Hematopoietic multipotent progenitor cell treated with erythropoietin and hydrocortisone succinate and interleukin-3 and kit ligand, for 6 days (in vitro differentiated cells): ENCODE measurements around the gene PMEPA1.

ENCODE experiments used
- DNase-seq: peaks from one replicate; pipeline ENCODE4 v3.0.0-alpha.2; 2015

PMEPA1 gene

GRCh38 chr20:57619051-57619831, 90.6 kb downstream of the PMEPA1 start:
- DNase-seq, result peak; percentile 60

DNA sequence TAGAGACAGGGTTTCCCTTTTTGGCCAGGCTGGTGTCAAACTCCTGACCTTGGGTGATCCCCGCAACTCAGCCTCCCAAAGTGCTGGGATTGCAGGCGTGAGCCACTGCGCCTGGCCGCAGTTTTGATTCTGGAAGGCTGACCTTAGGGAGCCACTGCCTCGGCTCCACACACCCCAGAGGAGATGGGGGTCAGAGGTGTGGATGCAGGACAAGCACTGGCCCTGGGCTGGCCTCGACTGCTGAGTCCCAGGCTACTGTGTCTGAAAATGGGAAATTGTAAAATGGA, 91.1 kb downstream of the PMEPA1 start:
- DNase-seq, result no peak

GRCh38 chr20:57618091-57618763, 91.6 kb downstream of the PMEPA1 start:
- no peak for DNase-seq

GRCh38 chr20:57617079-57617795, 92.6 kb downstream of the PMEPA1 start:
- no peak for DNase-seq

- DNase-seq, result no peak
Measured at GRCh38 chr20:57616143-57616951, 93.5 kb downstream of the PMEPA1 start.

DNA sequence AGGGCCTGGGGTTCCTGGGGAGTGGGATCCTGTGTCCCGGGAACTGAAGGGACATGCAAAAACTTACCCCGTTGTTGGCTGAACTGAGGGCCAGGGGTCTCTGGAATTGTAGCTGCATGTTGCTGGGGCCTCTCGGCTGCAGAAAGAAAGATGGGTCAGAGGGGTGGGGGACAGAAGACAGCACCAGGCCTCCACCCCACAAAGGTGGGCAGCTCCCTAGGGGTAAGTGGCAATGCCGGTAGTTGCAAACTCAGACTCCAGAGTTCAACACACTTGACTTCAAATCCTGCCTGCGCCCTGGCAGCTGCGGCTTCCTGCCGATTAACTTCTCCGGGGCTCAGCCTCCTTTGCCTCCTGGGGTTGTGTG, 94.4 kb downstream of the PMEPA1 start:
- no peak for DNase-seq

DNA sequence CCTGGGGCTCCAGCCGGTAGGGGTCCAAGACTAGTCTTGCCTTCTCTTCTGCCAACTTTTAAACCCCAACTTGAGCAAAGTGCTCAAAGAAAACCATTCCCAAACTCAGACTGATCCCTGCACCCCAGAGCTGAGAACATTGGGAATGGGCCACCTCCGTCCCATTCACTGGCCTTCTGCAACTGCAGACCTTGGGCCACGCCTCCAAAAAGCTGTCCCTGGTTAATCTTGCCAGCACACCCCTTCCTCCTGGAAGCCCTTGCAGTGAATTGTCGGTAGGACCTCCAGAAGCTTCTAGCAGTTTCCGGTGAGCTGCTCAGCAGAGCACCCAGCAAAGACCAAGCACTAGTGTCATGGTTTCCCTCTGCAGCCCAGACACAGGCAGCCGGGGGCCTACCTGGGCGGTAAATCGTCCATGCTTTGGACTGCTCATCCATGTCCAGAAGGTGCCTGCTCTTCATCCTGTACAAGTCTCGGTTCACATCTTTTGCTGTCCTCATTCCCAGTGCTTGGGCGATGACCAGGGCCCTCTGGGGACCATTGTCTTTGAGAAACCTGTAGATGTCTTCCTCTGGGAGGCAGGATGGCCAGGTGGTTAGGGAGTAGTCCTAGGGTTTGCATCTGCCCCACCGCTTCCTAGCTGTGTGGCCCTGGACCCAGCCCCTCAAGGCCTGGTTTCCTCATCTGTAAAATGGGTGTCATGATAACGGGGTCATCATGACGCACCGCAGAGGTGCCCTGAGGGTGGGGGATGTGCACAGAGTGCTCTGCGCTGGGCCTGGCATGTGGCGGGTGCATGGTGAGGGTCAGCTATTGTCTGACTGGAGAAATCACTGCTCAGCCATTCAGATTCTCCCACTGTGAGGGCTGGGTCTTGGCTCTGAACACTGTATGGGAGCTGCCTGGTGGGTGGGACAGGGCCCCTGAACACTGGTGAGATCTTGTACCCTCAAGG, 95.0 kb downstream of the PMEPA1 start:
- no peak for DNase-seq

GRCh38 chr20:57613481-57613921, 96.3 kb downstream of the PMEPA1 start:
- DNase-seq, result no peak

GRCh38 chr20:57612916-57613315, 96.9 kb downstream of the PMEPA1 start:
- no peak for DNase-seq

- DNase-seq, result no peak
Measured at GRCh38 chr20:57612436-57612835, 97.4 kb downstream of the PMEPA1 start.

DNA sequence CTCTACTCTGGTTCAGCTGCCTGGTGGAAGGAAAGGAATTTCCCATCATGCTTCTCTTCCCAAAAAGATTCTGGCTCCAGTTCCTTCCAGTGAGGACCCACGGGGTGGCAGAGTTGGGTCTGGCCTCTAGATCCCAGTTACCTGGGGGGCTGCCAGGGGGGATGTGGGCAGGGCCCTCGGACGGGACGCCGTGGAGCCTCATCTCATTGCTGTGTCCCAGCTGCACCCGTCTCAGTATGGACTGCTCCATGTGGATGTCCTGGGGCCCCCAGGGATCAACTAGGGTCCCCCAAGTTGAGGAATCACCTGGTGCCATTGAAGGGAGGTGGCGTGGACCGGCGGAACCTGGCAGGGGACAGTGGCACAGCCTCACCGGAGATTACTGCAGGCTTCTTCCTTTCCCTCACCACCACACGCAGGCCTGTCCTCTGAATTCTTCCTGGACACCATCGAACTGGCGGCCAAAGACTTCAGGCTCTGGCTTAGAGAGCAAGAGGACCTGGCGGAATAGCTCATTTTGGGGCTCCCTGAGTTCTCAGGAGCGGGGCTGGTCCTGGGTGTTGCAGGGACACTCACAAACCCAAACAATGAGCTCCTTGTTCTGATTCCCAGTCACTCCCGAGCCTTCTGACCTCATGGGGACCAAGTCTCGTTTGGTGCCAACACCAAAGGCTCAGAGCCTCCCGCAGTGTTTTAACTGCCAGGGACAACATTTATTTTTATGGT, 98.1 kb downstream of the PMEPA1 start:
- DNase-seq, result no peak

DNA sequence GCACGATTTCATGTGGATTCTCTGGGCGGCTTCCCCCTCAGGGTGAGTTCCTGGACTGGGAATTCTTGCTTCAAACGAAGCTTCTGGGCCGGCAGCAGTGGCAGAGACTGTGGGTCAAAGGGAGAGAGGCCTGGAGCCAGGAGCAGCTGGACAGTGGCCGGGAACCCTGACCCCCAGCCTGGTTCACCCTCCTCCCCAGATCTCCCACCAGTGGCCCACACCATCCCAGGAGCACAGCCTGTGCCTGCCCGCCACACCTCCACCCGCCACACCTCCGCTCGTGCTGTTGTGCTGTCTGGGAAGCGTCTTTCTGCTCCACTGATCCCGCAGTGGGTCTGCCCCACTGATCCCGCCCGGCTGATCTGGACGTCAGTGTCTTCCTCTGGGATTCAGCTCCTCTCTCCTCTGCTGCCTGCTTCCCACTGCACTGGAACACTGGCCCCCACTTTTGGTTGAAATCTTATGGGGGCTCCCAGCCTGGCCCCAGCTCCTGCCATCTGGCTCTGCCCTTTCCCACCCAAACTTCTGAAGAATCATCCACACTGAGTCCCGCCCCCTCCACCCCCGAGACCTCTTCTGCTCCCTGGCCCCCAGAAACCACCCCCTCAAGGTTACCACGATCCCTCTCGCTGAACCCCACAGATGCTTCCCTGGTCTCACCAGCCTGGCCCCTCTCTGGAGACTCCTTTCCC, 99.4 kb downstream of the PMEPA1 start:
- DNase-seq, result no peak

GRCh38 chr20:57609842-57610167, 100.0 kb downstream of the PMEPA1 start:
- no peak for DNase-seq

- DNase-seq, result no peak
Measured at GRCh38 chr20:57609086-57609841, 100.6 kb downstream of the PMEPA1 start.

- no peak for DNase-seq
Measured at GRCh38 chr20:57608516-57608915, 101.3 kb downstream of the PMEPA1 start.

DNA sequence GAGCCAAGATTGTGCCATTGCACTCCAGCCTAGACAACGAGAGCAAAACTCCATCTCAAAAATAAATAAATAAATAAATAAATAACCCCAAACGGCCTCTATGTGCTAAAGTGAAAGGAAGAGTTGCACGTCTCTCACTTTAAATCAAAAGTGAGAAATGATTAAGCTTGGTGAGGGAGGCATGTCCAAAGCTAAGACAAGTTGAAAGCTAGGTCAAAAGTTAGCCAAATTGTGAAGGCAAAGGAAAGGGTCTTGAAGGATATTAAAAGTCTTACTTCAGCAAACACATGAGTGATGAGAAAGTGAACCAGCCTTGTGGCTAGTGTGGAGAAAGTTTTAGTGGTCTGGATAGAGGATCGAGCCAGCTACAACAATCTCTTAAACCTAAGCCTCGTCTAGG, 103.9 kb downstream of the PMEPA1 start:
- DNase-seq, result no peak

DNA sequence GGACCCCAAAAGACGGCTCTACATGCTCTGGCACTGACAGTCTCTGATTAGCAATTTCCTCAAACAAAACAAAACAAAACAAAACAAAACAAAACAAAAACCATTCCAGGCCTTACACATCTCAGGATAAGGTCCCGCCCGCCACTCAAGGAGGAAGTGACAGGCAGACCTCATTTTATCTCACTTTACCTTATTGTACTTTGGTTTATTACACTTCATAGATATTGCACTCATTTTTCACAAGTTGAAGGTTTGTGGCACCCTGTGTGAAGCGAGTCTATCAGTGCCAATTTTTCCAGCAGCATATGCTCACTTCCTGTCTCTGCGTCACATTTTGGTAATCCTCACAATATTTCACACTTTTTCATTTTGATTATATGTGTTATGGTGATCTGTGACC, 104.8 kb downstream of the PMEPA1 start:
- DNase-seq, result peak; percentile 41

GRCh38 chr20:57603120-57603519, 106.7 kb downstream of the PMEPA1 start:
- no peak for DNase-seq

DNA sequence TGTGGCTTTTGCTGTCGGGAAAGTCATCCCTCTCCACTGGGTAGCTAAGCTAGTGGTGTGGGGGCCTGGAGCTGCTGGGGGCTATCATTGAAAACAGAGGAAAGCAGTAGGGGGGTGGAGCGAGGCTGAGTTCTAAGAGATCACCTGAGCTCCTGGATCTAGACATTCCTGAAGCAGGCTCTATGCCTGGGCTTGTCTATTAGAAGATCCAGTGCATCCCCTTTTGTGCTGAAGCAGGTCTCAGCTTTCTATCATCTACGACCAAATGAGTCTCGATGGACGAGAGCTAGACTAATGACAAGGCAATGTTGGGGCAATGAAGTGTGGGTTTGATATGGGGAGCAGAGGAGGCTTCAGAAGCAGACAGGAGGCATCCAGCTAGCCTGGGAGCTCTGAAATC, 108.1 kb downstream of the PMEPA1 start:
- no peak for DNase-seq

GRCh38 chr20:57601211-57601570, 108.6 kb downstream of the PMEPA1 start:
- no peak for DNase-seq
